Suprapubic skin (tissue), 4 donors: Measurements from ENCODE around the gene CPN2. TPM values are rescaled to one million over a fixed set of nuclear protein-coding genes. Genes with fewer than 3 reads are reported as not detected.

Experiments used
- DNase-seq, 2 donors: peaks; one replicate each; pipeline ENCODE4 v3.0.0-alpha.2; 2019; ENCODE audit warnings: low spot score in 2 of 2
- H3K27ac ChIP-seq: fragments of 200-600 bp; sonication (generic); one replicate; pipeline ENCODE4 v1.5.1; 2019
- H3K27me3 ChIP-seq: fragments of 200-600 bp; sonication (generic); one replicate; pipeline ENCODE4 v1.5.1; 2019
- H3K36me3 ChIP-seq: fragments of 200-600 bp; sonication (generic); one replicate; pipeline ENCODE4 v1.5.1; 2019
- H3K4me1 ChIP-seq: fragments of 200-600 bp; sonication (generic); one replicate; pipeline ENCODE4 v1.5.1; 2019
- H3K4me3 ChIP-seq: fragments of 200-600 bp; sonication (generic); one replicate; pipeline ENCODE4 v1.5.1; 2019; ENCODE audit warnings: mild to moderate bottlenecking
- H3K9me3 ChIP-seq: fragments of 200-600 bp; sonication (generic); one replicate; pipeline ENCODE4 v1.5.1; 2019
- CTCF ChIP-seq, 2 donors: fragments of 200-600 bp in 1 of 2; fragments of 450-650 bp in 1 of 2; sonication (generic) in 1 of 2; IDR thresholded peaks; one replicate each; pipeline ENCODE4 v1.5.1; 2016 to 2019; ENCODE audit warnings: antibody characterized with exemption in 2 of 2, mild to moderate bottlenecking in 1 of 2, moderate library complexity in 1 of 2
- EP300 ChIP-seq: sonication (generic); formaldehyde crosslinking; IDR thresholded peaks from one replicate; pipeline ENCODE4 v1.6.1; 2017; ENCODE audit warnings: antibody characterized with exemption
- POLR2A ChIP-seq, 2 donors: fragments of 450-650 bp; IDR thresholded peaks; one replicate each; pipeline ENCODE4 v1.6.1; 2017; ENCODE audit warnings: antibody characterized with exemption in 2 of 2, mild to moderate bottlenecking in 2 of 2, moderate library complexity in 2 of 2
- POLR2AphosphoS5 ChIP-seq, 3 donors: sonication (generic); formaldehyde crosslinking; IDR thresholded peaks; one replicate each; pipeline ENCODE4 v1.6.1; 2017; ENCODE audit warnings: antibody characterized with exemption in 3 of 3
- WGBS: methylation state at CpG from one replicate; pipeline ENCODE4 v1.1.5; 2018; 5-methylcytosine and 5-hydroxymethylcytosine counted together
- total RNA-seq, 4 donors: library from RNA; depleted of rRNA; stranded (reverse); fragments of >200 nt; gene quantifications; one replicate each; pipeline ENCODE4 v1.1.0, GENCODE V29; 2016

Gene CPN2
- total RNA-seq, 4 donors from 2014 or later = not detected

GRCh38 chr3:194396859-194397756 lies 46.0 kb upstream of the CPN2 start:
- TF ChIP-seq CTCF (IDR thresholded peaks at IDR 0.05) (no peak), POLR2A (IDR thresholded peaks at IDR 0.05) (no peak), POLR2AphosphoS5 (IDR thresholded peaks at IDR 0.05) (no peak), EP300 (no peak)
- H3K9me3 ChIP-seq = no peaks in the 10 kb centered on the region
- peaks cover 30% of the 10 kb centered on the region for H3K4me1 ChIP-seq
- no peak for DNase-seq
- peaks cover 26% of the 10 kb centered on the region for H3K27me3 ChIP-seq
- peak overlapping the region; percentile 30 for H3K4me3 ChIP-seq
- WGBS = 27% methylated on average over 49 of the region's 73 CpGs
- peak overlapping the region; percentile 38 for H3K27ac ChIP-seq
- H3K36me3 ChIP-seq = no peaks in the 10 kb centered on the region

GRCh38 chr3:194396539-194396858 lies 45.4 kb upstream of the CPN2 start:
- TF ChIP-seq POLR2AphosphoS5 (IDR thresholded peaks at IDR 0.05) (no peak), CTCF (IDR thresholded peaks at IDR 0.05) (no peak), EP300 (no peak), POLR2A (IDR thresholded peaks at IDR 0.05) (no peak)
- H3K27ac ChIP-seq = peak overlapping the region; percentile 38
- H3K9me3 ChIP-seq = no peaks in the 10 kb centered on the region
- peaks cover 30% of the 10 kb centered on the region for H3K4me1 ChIP-seq
- peaks cover 26% of the 10 kb centered on the region for H3K27me3 ChIP-seq
- H3K36me3 ChIP-seq = no peaks in the 10 kb centered on the region
- no peak for DNase-seq
- peak overlapping the region; percentile 30 for H3K4me3 ChIP-seq
- 6% methylated on average over 7 of the region's 13 CpGs for WGBS

GRCh38 chr3:194395778-194396538 lies 44.8 kb upstream of the CPN2 start:
- Histone ChIP-seq H3K4me3 (peak overlapping the region; percentile 30), H3K27me3 (peaks cover 26% of the 10 kb centered on the region), H3K36me3 (no peaks in the 10 kb centered on the region), H3K27ac (peak overlapping the region; percentile 38), H3K4me1 (peaks cover 30% of the 10 kb centered on the region), H3K9me3 (no peaks in the 10 kb centered on the region)
- TF ChIP-seq EP300 = no peak
- no peak for TF ChIP-seq POLR2A (IDR thresholded peaks at IDR 0.05)
- no peak for TF ChIP-seq POLR2AphosphoS5 (IDR thresholded peaks at IDR 0.05)
- no peak for TF ChIP-seq CTCF (IDR thresholded peaks at IDR 0.05)
- DNase-seq = peak in 1 of 2 donors; percentile 79
- 24% methylated on average over 26 of the region's 26 CpGs for WGBS

- Histone ChIP-seq H3K27ac (no peak overlapping the region), H3K27me3 (peaks cover 26% of the 10 kb centered on the region), H3K36me3 (no peaks in the 10 kb centered on the region), H3K9me3 (no peaks in the 10 kb centered on the region), H3K4me3 (no peak overlapping the region), H3K4me1 (peaks cover 30% of the 10 kb centered on the region)
- 71% methylated on average over 5 of the region's 5 CpGs for WGBS
- DNase-seq = no peak
- no peak for TF ChIP-seq POLR2A (IDR thresholded peaks at IDR 0.05)
- no peak for TF ChIP-seq POLR2AphosphoS5 (IDR thresholded peaks at IDR 0.05)
- no peak for TF ChIP-seq CTCF (IDR thresholded peaks at IDR 0.05)
- no peak for TF ChIP-seq EP300
These were observed 44.1 kb upstream of the CPN2 start for GRCh38 chr3:194395212-194395611.

GRCh38 chr3:194392576-194392975 lies 41.4 kb upstream of the CPN2 start:
- no peaks in the 10 kb centered on the region for H3K9me3 ChIP-seq
- H3K4me1 ChIP-seq = peaks cover 23% of the 10 kb centered on the region
- H3K27ac ChIP-seq = no peak overlapping the region
- TF ChIP-seq EP300 = no peak
- TF ChIP-seq CTCF (IDR thresholded peaks at IDR 0.05) = no peak
- TF ChIP-seq POLR2AphosphoS5 (IDR thresholded peaks at IDR 0.05) = no peak
- TF ChIP-seq POLR2A (IDR thresholded peaks at IDR 0.05) = no peak
- no peak for DNase-seq
- WGBS = 96% methylated on average over 7 of the region's 7 CpGs
- no peaks in the 10 kb centered on the region for H3K36me3 ChIP-seq
- H3K4me3 ChIP-seq = no peak overlapping the region
- H3K27me3 ChIP-seq = peaks cover 8% of the 10 kb centered on the region
